Testis (tissue), 5 donors: ENCODE results near the gene LYPD6. TPM values are rescaled to one million over a fixed set of nuclear protein-coding genes. Genes with fewer than 3 reads are reported as not detected.

Experiments used
- DNase-seq: peaks from one replicate; pipeline ENCODE4 v3.0.0-alpha.2; 2019
- H3K27ac ChIP-seq, 2 donors: fragments of 200-600 bp; sonication (generic); one replicate each; pipeline ENCODE4 v1.5.1; 2019
- H3K27me3 ChIP-seq: fragments of 200-600 bp; sonication (generic); one replicate; pipeline ENCODE4 v1.5.1; 2019
- H3K36me3 ChIP-seq: fragments of 200-600 bp; sonication (generic); one replicate; pipeline ENCODE4 v1.5.1; 2017; ENCODE audit warnings: low read depth; ENCODE audit errors: missing control alignments
- H3K4me1 ChIP-seq: fragments of 200-600 bp; sonication (generic); one replicate; pipeline ENCODE4 v1.5.1; 2019
- H3K4me3 ChIP-seq, 2 donors: fragments of 200-600 bp; sonication (generic); one replicate each; pipeline ENCODE4 v1.5.1; 2017 to 2019
- H3K9me3 ChIP-seq: fragments of 200-600 bp; sonication (generic); one replicate; pipeline ENCODE4 v1.5.1; 2017
- POLR2A ChIP-seq: fragments of 450-650 bp; IDR thresholded peaks from one replicate; pipeline ENCODE4 v1.6.1; 2017; ENCODE audit warnings: antibody characterized with exemption, mild to moderate bottlenecking, moderate library complexity
- WGBS, 2 donors: methylation state at CpG; one replicate each; pipeline ENCODE4 v1.1.5; 2018; 5-methylcytosine and 5-hydroxymethylcytosine counted together
- intact Hi-C: fragments of 100-400 bp; cut with DNase I; formaldehyde crosslinking; loops from one replicate; pipeline ENCODE4 v1.15.1; 2023; ENCODE audit warnings: low total_unique reads
- long read RNA-seq, 2 donors: transcript quantifications; one replicate each; lab custom pipeline, GENCODE V29; 2026
- polyA plus RNA-seq: library from polyadenylated mRNA; stranded (reverse); fragments of 350-450 nt; fragmentation: Illumina TruSeq; extraction: RNeasy Lipid Tissue Mini Kit (QIAGEN cat#74804); gene quantifications from one replicate; pipeline ENCODE4 v1.2.3, GENCODE V29; 2014; ENCODE audit warnings: low read depth, low replicate concordance; ENCODE audit not compliant: insufficient read depth
- total RNA-seq, 2 donors: library from RNA; depleted of rRNA; stranded (reverse); fragments of >200 nt; gene quantifications; one replicate each; pipeline ENCODE4 v1.2.3, GENCODE V29; 2016
- TF ChIP-seq, protein P1 (sequence below), 3 experiments: fragments of 450-650 bp in 2 of 3; fragments of 200-600 bp in 1 of 3; sonication (generic) in 1 of 3; IDR thresholded peaks; one replicate each; pipeline ENCODE4 v1.5.1; 2016 to 2019; ENCODE audit warnings: antibody characterized with exemption in 3 of 3, mild to moderate bottlenecking in 2 of 3, moderate library complexity in 1 of 3

The LYPD6 gene, protein sequence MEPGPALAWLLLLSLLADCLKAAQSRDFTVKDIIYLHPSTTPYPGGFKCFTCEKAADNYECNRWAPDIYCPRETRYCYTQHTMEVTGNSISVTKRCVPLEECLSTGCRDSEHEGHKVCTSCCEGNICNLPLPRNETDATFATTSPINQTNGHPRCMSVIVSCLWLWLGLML
- 10 to 100 TPM in 1 of 2 donors, 1 to 10 TPM in 1; 6.8 to 10.2 TPM for total RNA-seq
- polyA plus RNA-seq: 6.9 TPM
- long read RNA-seq, donor 1, full-length matches to known transcripts: 4 of 4 reads
- long read RNA-seq, donor 1, partial matches to known transcripts: 0 of 4 reads
- long read RNA-seq, donor 1, other reads (novel, unspliced or antisense): 0 of 4 reads
- long read RNA-seq, donor 2: 0 reads

DNA sequence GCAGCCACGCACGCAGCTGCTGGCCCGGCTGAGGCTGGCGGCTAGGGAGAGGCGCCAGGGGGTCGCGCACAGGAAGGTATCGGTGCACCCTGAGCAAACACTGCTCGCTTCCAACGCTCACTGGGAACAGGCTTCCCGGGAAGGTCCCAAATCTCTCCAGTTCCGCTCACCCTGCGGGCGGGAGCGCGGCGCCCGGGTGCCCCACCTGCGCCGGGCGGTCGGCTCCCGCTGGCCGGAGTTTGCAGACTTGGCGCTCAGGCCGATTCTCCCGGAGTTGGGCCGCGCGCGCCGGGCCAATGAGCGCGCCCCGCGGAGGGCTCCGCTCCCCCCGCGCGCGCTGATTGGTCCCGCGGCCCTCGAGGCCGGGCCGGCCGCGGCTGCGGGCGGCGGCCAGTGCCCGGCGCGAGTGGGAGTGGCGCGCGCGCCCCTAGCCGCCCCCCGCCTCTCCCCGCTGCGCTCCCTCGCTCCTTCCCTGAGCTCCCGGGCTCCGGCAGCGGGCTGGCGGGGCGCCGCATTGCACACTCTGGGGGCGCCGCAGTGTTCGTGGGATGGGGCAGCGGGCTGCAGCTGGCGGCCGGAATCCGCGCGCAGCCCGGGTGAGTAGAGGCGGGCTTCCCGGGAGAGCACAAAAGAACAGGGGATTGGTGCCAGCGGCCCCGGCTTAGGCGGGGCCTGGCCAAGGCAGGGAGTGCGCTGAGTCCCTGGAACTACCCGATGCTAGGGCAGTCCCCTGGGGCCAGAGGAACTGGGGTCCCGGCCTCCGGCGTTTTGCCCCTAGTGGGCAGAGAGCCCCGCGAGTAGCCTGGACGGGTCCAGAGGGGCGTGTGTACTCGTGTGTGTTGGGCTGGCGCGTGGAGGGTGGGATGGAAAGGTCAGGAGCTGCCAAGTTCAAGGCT is at the start of gene LYPD6:
Gene LYPD6, plus strand, starts transcription at position 461 of the 896 bp plus-strand sequence. CDS start 107,122 bp downstream, outside the sequence.
- no peaks in the 10 kb centered on the region for H3K36me3 ChIP-seq
- TF ChIP-seq POLR2A: no peak
- TF ChIP-seq, protein P1, sequence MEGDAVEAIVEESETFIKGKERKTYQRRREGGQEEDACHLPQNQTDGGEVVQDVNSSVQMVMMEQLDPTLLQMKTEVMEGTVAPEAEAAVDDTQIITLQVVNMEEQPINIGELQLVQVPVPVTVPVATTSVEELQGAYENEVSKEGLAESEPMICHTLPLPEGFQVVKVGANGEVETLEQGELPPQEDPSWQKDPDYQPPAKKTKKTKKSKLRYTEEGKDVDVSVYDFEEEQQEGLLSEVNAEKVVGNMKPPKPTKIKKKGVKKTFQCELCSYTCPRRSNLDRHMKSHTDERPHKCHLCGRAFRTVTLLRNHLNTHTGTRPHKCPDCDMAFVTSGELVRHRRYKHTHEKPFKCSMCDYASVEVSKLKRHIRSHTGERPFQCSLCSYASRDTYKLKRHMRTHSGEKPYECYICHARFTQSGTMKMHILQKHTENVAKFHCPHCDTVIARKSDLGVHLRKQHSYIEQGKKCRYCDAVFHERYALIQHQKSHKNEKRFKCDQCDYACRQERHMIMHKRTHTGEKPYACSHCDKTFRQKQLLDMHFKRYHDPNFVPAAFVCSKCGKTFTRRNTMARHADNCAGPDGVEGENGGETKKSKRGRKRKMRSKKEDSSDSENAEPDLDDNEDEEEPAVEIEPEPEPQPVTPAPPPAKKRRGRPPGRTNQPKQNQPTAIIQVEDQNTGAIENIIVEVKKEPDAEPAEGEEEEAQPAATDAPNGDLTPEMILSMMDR (IDR thresholded peaks at IDR 0.05): no peak
- H3K27me3 ChIP-seq: no peaks in the 10 kb centered on the region
- 0 to 1% methylated on average over 23 to 48 of the region's 96 CpGs for WGBS, 2 donors
- peak within 1 kb of the TSS; percentile 59 to 75 for H3K4me3 ChIP-seq
- intact Hi-C loops: no loop called here
- H3K27ac ChIP-seq: peak within 1 kb of the TSS in 1 of 2 donors; percentile 40
- no peaks in the 10 kb centered on the region for H3K9me3 ChIP-seq
- peak; percentile 80 for DNase-seq
- H3K4me1 ChIP-seq: no peaks in the 10 kb centered on the region

DNA sequence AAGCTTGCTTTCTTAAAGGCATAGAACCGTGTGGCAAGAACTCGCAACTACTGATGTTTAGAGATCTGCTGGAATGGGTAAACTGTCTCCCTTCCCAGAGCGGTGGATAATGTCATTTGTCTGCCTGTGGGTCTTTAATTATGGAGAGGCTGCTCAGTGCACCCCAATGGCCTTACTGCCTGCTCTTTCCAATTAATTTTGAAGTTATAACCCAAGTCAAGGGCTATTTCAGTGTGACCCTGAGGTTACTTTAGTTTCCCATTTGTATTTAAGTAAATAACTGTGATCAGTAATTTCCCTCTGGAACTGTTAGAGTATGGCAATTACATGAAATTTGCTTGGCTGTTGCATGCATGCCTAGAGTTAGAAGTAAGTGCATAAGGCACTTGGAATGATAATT is 48.9 kb upstream of the LYPD6 start:
- no peak for DNase-seq
- 91 to 93% methylated on average over 3 of the region's 3 CpGs for WGBS, 2 donors
- no peaks in the 10 kb centered on the region for H3K36me3 ChIP-seq
- peaks cover 3% of the 10 kb centered on the region for H3K4me1 ChIP-seq
- no peaks in the 10 kb centered on the region for H3K27me3 ChIP-seq
- H3K4me3 ChIP-seq: no peak overlapping the region
- H3K27ac ChIP-seq: no peak overlapping the region
- TF ChIP-seq POLR2A: no peak
- TF ChIP-seq, protein P1 (IDR thresholded peaks at IDR 0.05): no peak
- intact Hi-C loops: no loop called here
- H3K9me3 ChIP-seq: no peaks in the 10 kb centered on the region

DNA sequence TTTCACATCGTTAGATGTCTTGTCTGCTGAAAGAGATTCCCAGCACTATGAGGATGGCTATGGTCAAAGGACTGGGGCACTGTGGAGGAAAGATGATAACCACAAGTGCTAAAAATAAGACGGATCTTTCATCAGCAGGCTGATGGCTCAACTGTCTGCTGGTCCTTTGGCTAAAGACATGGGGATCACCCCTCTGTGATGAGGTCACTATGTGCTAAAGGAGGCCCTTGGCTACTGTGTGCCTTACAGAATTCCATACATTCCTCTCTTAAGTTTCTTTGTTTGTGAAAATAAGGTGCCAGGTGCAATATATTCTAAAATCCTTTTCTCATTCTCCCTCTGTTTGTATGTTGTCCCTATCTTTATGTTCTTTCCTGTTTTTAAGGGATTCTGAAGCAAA is 39.7 kb upstream of the LYPD6 start:
- H3K4me3 ChIP-seq: no peak overlapping the region
- peaks cover 2% of the 10 kb centered on the region for H3K4me1 ChIP-seq
- no peaks in the 10 kb centered on the region for H3K27me3 ChIP-seq
- H3K27ac ChIP-seq: no peak overlapping the region
- WGBS, 2 donors: 69 to 87% methylated on average over 2 of the region's 2 CpGs
- intact Hi-C loops: no loop called here
- H3K36me3 ChIP-seq: no peaks in the 10 kb centered on the region
- TF ChIP-seq, protein P1 (IDR thresholded peaks at IDR 0.05): no peak
- no peak for DNase-seq
- H3K9me3 ChIP-seq: no peaks in the 10 kb centered on the region

DNA sequence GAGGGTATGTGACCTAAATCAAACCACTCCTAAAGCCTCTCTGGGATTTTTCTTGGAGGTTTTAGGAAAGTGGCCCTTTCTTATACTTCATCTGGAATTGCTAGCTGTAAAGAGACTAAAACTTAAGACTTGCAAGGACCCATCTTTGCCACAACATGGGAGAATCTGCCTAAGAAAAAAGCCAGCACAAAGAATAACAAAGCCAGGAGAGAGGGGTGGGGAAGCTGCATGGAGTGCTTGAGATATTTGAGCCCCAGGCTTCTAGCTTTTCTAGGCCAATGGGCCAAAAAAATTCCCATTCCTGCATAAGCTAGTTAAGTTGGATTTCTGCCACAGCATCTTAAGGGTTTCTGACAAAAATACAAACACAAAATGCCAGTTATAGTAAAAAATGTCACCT is 38.5 kb upstream of the LYPD6 start:
- Histone ChIP-seq H3K27ac (no peak overlapping the region), H3K4me1 (no peaks in the 10 kb centered on the region), H3K4me3 (no peak overlapping the region), H3K27me3 (no peaks in the 10 kb centered on the region), H3K9me3 (no peaks in the 10 kb centered on the region), H3K36me3 (no peaks in the 10 kb centered on the region)
- no peak for DNase-seq
- no peak for TF ChIP-seq POLR2A
- TF ChIP-seq, protein P1 (IDR thresholded peaks at IDR 0.05): no peak
- intact Hi-C loops: no loop called here
